ENCODE measurements around the gene VGLL4. TPM values are rescaled to one million over a fixed set of nuclear protein-coding genes. Genes with fewer than 3 reads are reported as not detected.

VGLL4 gene
- polyA plus RNA-seq, 1 donor (not counting 4 experiments of a cell fraction or from before 2014, with no cell fraction given) = 32.6 TPM

- Histone ChIP-seq H3K36me3 (ENCODE audit: control insufficient read depth in 2 of 2, extremely low read depth in 1 of 2, insufficient read depth in 2 of 2, low read length in 2 of 2) (no peaks in the 10 kb centered on the region), H3K27me3 (ENCODE audit: control insufficient read depth, extremely low read depth, insufficient read depth, low read length) (no peaks in the 10 kb centered on the region), H3K27ac (ENCODE audit: control insufficient read depth, insufficient read depth, low read length) (no peak overlapping the region), H3K4me3 (ENCODE audit: control insufficient read depth in 2 of 3, extremely low read depth in 1 of 3, insufficient read depth in 2 of 3, low read depth in 1 of 3, low read length in 3 of 3) (no peak overlapping the region), H3K9ac (ENCODE audit: control insufficient read depth, extremely low read depth, insufficient read depth, low read length) (no peak overlapping the region), H3K9me1 (ENCODE audit: control insufficient read depth, extremely low read depth, insufficient read depth, low read length) (no peaks in the 10 kb centered on the region), H3K79me2 (ENCODE audit: control insufficient read depth, insufficient read depth, low read length) (no peaks in the 10 kb centered on the region), H3K4me1 (ENCODE audit: control insufficient read depth, extremely low read depth, insufficient read depth, low read length) (peaks cover 4% of the 10 kb centered on the region), H2AFZ (ENCODE audit: control insufficient read depth, low read length) (no peak overlapping the region), H3K9me3 (ENCODE audit: control insufficient read depth, low read depth, low read length) (no peaks in the 10 kb centered on the region), H3K4me2 (ENCODE audit: control insufficient read depth, extremely low read depth, insufficient read depth, low read depth, low read length) (no peak overlapping the region), H4K20me1 (ENCODE audit: control insufficient read depth, extremely low read depth, insufficient read depth, low read length) (no peaks in the 10 kb centered on the region)
- no peak for DNase-seq (ENCODE audit: low read depth, low spot score)
- no peak for FAIRE-seq
- dilution Hi-C loops (cut with MboI; ENCODE audit: extremely low pct_ligation_motif_present, low sequenced_read_pairs) = no loop called here
- TF ChIP-seq EZH2 (IDR thresholded peaks at IDR 0.05; ENCODE audit: low read length) = no peak
- TF ChIP-seq CTCF (optimal IDR thresholded peaks at IDR 0.05 in 1 of 3, IDR thresholded peaks at IDR 0.05 in 1 of 3, conservative IDR thresholded peaks at IDR 0.05 in 1 of 3; ENCODE audit: extremely low read depth in 1 of 3, insufficient read depth in 2 of 3, low read length in 3 of 3) = no peak
Measured at GRCh38 chr3:11539218-11539617, 104.5 kb downstream of the VGLL4 start.

GRCh38 chr3:11538581-11538980 lies 105.1 kb downstream of the VGLL4 start:
- no peaks in the 10 kb centered on the region for H3K27me3 ChIP-seq (ENCODE audit: control insufficient read depth, extremely low read depth, insufficient read depth, low read length)
- no peak overlapping the region for H3K9ac ChIP-seq (ENCODE audit: control insufficient read depth, extremely low read depth, insufficient read depth, low read length)
- no peaks in the 10 kb centered on the region for H4K20me1 ChIP-seq (ENCODE audit: control insufficient read depth, extremely low read depth, insufficient read depth, low read length)
- H3K79me2 ChIP-seq (ENCODE audit: control insufficient read depth, insufficient read depth, low read length) = no peaks in the 10 kb centered on the region
- no peaks in the 10 kb centered on the region for H3K9me1 ChIP-seq (ENCODE audit: control insufficient read depth, extremely low read depth, insufficient read depth, low read length)
- FAIRE-seq = no peak
- TF ChIP-seq CTCF (optimal IDR thresholded peaks at IDR 0.05 in 1 of 3, IDR thresholded peaks at IDR 0.05 in 1 of 3, conservative IDR thresholded peaks at IDR 0.05 in 1 of 3; ENCODE audit: extremely low read depth in 1 of 3, insufficient read depth in 2 of 3, low read length in 3 of 3) (no peak), EZH2 (IDR thresholded peaks at IDR 0.05; ENCODE audit: low read length) (no peak)
- H3K27ac ChIP-seq (ENCODE audit: control insufficient read depth, insufficient read depth, low read length) = no peak overlapping the region
- no peaks in the 10 kb centered on the region for H3K9me3 ChIP-seq (ENCODE audit: control insufficient read depth, low read depth, low read length)
- H2AFZ ChIP-seq (ENCODE audit: control insufficient read depth, low read length) = no peak overlapping the region
- no peak for DNase-seq (ENCODE audit: low read depth, low spot score)
- no peak overlapping the region for H3K4me2 ChIP-seq (ENCODE audit: control insufficient read depth, extremely low read depth, insufficient read depth, low read depth, low read length)
- no peak overlapping the region for H3K4me3 ChIP-seq (ENCODE audit: control insufficient read depth in 2 of 3, extremely low read depth in 1 of 3, insufficient read depth in 2 of 3, low read depth in 1 of 3, low read length in 3 of 3)
- no peaks in the 10 kb centered on the region for H3K36me3 ChIP-seq (ENCODE audit: control insufficient read depth in 2 of 2, extremely low read depth in 1 of 2, insufficient read depth in 2 of 2, low read length in 2 of 2)
- dilution Hi-C loops (cut with MboI; ENCODE audit: extremely low pct_ligation_motif_present, low sequenced_read_pairs) = no loop called here
- H3K4me1 ChIP-seq (ENCODE audit: control insufficient read depth, extremely low read depth, insufficient read depth, low read length) = peaks cover 9% of the 10 kb centered on the region

Measured in keratinocyte (primary cell).